NCI-H2196 (cell line): ENCODE measurements around the gene ATP8A2.
"Not testable (repeated sequence)": the region's sequence is repeated elsewhere in the genome, so short reads cannot be mapped to it uniquely, and the experiment has no call there.

ENCODE experiments used
- DNase-seq: peaks from one replicate; lab custom pipeline; 2025; ENCODE audit not compliant: unreplicated experiment; lab: John Stamatoyannopoulos, UW

Gene ATP8A2

DNA sequence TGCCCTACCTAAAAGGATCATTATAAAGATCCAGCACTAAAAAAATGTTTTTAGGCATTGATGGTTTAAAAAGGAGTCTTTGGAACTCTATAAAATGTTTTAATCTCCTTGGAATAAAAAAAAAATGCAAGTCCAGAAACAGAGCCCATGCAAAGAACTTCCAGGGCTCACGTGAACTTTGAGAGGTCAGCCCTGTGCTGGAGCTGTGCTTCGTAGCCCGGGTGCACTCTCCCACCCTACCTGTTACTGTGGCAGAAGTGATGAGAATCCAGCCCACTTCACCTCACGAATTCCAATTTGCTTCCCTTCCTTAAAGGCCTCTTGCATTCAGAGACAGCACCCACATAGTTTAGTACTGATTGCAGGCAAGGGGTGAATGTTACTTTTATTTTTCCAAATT lies 412.3 kb downstream of the ATP8A2 start:
- DNase-seq, result no peak

DNA sequence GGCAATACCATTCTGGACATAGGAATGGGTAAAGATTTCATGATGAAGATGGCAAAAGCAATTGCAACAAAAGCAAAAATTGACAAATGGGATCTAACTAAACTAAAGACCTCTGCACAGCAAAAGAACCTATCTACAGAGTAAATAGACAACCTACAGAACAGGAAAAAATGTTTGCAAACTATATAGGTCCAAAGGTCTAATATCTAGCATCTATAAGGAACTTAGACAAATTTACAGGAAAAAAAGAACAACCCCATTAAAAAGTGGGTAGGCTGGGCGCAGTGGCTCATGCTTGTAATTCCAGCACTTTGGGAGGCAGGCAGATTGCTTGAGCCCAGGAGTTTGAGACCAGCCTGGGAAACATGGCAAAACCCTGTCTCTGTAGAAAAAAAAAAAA lies 418.4 kb downstream of the ATP8A2 start:
- not testable (repeated sequence) for DNase-seq

DNA sequence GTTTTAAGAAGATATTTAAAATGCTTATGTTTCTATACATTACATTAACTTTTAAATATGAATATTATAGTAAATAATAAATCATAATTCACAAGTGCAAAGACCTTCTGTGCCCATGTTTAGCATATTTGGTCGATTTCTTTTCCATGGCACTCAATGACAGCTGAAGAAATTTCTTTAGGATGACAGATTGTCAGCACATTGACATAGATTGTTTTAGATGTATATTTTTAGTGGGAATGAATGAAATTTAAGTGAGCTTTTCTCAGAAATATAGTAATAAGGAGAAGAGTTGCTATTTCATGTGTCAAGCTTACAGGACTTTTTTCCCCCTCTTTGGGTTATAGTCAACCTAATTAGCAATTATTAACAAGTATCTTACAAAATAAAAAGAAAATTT lies 423.5 kb downstream of the ATP8A2 start:
- no peak for DNase-seq

DNA sequence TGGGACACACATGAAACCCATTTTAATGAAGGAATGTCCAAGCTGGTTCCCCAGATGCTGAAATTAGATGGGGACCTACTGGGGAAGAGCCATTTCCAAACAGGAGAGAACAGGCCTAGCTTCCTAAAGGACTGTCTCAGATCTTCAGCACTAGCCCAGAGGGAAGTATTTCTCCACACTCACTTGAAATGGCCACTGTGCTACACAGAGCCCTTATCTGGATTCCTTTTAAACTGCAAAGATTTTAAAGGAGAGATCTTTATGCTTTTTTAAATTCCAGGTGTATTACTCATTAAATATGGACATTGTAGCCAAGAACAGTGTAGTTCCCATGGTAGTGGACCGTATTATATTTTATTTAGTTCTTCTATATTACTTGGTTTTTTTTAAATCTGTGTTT lies 424.7 kb downstream of the ATP8A2 start:
- DNase-seq, result no peak

DNA sequence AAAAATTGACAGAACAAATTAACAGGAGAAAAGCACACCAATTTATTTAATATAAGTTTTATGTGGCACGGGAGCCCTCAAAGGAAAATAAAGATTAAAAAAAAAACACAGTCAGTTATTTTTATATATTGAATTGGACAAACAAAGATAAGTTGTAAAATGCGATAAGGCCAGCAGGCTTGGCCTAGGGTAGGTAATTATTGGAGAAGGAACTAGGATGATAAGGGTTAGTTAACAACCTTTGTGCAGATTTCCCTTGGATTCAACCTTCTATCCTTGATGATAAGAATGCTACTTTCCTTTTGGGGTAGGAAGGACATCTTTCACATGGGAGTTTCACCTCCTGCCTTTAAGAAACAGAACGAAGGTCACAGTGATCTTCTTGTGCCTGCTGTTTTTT lies 427.2 kb downstream of the ATP8A2 start:
- no peak for DNase-seq

DNA sequence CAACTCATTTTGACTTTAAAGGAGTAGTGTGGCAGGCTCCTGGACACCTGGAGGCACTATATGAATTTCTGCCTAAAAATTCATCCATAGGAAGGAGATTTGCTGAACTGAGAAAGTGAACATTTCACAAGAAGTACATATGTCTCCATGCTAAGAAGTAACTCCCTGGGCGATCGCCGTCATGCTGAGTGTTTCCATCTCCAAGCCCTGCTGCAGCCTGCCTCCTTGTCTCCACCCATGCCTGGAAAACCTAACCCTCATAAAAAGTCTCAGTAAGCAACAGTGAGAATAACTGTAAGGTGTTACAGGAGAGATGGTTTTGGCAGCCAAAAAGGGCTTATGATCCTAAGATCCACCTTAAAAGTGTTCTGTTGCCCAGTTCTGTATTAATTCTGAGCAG lies 428.7 kb downstream of the ATP8A2 start:
- DNase-seq, result no peak

DNA sequence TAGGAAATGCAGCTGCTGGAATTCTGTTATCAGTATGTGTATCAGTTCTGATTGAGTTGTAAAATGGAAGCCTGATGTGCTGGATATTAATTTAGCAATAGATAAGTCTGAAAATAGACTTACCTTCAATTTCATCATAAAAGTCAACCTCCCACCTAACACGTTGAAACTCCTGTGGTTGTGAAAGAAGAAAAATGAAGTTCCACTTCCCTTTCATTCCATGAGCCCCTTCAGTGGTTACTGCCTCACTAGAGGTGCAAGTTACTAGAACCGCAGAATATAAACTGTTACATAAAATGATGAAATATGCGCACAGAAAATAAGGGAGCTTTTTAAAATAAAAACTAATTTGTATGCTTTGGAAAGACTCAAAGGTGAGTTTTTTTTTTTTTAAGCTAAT lies 430.8 kb downstream of the ATP8A2 start:
- no peak for DNase-seq

DNA sequence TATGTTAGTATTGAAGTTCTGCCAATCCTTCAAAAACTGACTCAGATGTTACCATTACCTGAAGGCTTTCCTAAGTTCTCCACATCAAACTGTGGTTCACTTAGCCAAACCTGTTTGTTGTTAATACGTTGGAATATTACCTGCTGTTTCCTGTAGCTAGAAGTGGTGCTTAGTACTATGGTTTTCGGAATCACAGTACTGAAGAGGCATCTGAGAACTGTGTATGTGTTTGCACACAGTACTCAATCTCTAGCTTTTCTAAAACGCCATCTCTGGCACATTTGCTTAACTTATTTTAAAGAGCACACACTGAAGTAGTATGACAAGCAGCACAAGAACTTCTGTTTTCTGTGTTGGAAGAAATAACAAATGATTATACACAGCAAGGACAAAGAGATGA lies 431.9 kb downstream of the ATP8A2 start:
- no peak for DNase-seq

DNA sequence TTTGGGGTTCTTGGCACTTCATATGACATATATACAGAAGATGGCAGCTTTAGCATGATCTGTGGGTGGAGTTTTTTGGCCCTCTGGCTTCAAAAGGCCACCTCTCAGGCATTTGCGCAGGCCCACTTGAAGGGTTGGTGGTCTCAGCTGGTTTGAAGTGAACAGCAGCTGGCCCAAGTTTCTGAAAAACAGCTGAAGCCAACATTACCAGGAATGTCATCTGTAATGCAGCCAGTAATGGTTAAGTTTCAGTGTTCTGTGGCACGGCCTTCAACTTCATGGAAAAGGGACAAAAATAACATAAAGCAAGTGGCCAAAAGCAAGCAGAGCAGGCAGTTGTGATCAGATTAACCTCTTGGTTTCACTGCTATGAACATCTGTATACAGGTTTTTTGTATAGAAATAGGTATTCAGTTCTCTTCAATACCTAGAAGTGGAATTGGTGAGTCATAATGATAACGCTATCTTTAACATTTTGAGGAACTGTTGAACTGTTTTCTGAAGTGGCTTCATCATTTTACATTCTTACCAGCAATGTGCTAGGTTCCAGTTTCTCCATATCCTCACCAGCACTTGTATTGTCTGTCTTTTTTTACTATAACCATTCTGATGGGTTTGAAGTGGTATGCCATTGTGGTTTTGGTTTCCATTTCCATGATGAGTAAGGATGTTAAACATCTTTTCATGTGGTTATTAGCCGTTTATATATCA lies 434.6 kb downstream of the ATP8A2 start:
- peak; percentile 3 for DNase-seq

DNA sequence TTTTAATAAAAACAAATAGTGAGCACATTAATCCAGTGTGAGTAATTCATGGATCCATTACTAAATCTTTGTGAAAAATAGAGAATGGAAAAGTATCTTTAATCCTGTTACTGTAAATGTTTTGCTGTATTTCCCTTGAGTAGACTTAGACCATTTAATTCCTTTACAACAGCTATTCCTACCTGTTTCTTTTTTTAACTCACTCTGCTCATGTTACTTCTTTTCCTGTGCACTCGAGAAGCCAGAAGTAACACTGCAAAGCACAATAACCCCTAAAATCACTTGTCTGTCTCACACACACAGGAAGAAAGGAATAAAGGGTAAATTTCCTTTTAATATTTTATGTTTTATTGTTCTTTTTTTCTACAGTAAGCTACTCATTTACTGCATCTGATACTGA lies 435.8 kb downstream of the ATP8A2 start:
- no peak for DNase-seq

DNA sequence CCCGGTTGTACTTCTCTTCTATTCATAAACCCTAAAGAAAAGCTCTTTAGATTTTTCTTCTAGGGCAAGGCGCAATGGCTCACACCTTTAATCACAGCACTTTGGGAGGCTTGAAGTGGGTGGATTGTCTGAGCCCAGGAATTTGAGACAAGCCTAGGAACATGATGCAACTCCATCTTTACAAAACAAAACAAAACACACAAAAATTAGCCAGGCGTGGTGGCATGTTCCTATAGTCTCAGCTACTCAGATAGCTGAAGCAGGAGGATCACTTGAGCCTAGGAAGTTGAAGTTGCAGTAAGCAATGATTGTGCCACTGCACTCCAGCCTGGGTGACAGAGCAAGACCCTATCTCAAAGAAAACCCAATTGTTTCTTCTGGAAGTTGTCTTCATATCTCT lies 439.7 kb downstream of the ATP8A2 start:
- no peak for DNase-seq

DNA sequence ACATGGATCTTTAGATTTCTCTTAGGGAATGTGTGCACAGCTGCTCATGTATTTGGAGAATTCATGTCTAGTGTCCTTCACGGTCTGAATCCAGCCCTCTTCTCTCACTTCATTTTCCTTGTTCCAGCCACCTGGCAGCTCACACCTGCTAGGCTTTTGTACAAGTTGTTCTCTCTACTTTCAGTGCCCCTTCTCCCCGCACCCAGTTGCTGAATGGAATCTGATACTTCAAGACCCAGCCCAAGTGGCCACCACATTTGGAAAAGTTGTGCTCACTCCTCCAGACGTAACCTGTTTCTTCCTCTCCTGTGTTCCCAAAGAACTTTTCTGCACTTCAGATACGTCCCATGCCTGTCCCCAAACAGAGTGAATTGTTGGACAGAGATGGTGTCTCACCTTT lies 444.5 kb downstream of the ATP8A2 start:
- peak; percentile 10 for DNase-seq

DNA sequence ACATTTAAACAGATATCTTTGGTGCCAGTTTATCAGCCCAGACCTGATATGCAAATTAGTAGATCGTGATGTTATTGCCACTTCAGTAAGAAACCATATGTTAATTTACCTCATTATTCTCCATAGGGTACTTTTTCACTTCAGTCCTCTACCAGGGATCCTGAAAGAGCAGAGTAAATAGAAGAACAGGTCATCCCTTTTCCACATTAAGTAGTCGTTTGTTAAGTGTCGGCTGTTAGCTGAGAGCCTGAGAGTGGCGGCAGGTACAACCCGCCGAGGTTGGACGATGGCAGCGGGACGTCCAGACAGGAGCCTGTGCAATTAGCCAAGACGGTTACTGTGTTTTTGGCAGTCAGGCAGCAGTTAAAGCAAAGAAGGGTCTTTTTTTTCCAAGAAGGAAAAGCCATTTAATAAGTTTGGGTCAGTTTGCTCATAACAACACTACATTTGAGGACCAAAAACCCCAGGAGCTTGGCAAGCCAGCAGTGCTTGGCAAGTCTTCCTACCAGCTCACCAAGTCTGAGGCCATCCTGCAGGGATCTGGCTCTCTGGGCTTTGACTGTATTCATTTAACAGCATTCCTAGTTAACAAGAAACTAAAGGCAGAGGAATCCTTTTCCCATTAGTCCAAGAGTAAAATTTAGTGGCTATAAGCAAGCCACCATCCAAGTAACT lies 448.2 kb downstream of the ATP8A2 start:
- DNase-seq, result no peak

DNA sequence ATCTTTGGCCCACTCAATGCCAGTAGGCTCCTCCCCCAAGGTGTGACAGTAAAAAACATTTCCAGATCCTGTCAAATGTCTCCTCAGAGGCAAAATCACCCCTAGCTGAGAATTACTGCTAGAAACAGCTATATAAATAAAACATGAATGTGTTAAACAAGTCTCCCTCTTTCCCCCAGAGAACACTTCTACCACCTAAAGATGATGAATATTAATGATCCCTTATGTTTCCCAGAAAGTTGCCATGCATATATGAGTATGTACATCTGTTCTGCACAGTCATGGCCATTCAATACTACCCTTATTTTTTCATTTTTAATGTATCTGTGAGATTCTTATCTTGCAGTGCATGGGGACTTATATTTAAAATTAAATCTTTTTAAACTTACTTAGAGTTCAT lies 450.0 kb downstream of the ATP8A2 start:
- DNase-seq, result no peak

DNA sequence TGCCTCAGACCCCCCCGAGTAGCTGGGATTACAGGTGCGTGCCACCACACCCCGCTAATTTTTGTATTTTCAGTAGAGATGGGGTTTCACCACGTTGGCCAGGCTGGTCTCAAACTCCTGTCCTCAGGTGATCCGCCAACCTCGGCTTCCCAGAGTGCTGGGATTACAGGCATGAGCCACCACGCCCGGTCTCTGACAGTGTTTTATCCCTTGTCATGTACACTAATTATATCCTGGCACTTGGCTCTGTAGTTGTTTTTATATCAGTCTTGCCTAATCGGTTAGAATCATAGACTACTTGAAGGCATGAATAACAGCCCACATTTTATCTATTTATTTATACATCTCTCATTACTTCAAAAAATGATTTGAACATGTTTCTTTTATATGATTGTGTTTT lies 455.4 kb downstream of the ATP8A2 start:
- not testable (repeated sequence) for DNase-seq

DNA sequence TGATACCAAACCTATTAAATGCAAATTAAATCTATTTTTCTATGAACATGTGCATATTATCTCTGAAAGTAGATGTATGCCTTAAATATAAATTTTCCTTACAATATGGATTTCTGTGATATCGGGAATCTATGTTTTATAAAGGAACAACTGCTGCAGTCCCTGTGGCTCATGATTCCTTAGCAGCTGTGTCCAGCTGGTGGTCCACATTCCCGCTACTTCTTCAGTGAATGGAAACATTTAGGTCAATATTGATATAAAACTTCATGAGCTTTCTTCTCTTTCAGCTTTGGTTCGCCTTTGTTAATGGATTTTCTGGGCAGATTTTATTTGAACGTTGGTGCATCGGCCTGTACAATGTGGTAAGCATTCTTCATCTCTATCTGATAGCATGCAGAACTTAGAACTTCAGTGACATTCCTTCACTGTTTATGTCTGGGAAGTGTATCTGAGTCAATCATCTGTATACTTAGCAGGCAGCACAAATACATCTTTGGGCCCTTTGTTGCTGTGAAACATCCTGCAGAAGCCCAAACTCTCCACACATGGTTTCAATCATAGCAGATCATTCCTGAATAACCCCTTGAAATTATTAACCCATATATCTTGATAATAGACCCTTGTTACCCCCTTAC lies 456.2 kb downstream of the ATP8A2 start:
- no peak for DNase-seq

DNA sequence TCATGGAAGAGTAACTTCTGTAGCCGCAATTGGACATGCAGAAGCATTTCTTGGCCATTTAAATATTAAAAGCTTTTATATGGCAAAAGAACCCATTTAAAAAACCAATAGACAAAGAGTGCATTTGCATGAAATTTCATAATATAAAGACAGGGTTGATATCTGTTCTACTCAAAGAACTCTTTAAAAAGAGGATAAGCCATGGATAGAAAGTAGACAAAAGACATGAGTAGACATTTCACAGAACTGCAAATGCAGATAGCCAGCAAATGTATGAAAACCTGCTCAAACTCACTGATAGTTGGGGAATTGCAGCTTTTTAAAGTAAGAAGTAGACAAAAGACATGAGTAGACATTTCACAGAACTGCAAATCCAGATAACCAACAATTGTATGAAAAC lies 462.0 kb downstream of the ATP8A2 start:
- DNase-seq, result no peak

DNA sequence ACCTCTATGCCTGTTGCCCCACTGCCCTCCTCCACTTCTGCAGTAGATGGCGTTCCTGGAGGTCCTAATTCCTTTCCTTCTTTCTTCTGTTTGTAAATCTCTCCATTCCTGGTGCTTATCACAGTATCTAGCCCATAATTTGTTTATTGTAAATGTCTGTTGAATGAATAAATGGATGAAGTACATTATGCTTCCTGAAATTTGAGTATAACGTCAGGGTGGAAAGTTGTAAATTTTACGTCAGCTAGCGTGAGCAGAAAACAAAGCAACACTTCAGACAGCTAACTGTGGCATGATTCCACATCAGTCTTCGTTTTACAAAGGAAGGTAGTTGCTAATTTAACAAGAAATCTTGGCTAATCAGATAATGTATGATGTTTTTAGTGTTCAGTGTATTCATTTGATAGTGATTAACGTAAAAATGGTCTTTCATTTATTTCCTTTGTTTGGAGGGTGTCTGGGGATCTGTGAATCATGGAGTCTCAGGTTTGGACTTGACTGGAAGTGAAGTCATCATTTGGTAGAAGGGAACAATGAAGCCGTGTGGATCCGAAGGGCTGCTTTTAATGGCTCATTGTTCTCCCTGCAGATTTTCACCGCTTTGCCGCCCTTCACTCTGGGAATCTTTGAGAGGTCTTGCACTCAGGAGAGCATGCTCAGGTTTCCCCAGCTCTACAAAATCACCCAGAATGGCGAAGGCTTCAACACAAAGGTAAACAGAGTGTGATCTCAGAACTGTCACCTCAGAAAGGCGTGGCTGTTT lies 465.0 kb downstream of the ATP8A2 start:
- no peak for DNase-seq

DNA sequence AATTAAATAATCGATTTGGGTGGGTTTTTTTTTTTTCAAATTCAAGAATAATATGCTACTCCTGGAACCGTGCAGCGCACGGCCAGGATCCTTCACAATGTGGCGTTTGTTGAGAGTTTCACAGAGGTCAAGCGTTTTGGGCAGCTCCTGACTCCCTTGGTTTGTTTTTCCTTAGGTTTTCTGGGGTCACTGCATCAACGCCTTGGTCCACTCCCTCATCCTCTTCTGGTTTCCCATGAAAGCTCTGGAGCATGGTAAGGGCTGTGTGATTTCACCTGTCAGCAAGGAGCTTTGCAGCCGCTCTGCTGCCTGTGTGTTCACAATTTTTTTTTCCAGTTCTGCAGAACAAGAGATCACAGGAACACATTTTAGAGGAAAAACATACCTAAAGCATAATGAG lies 467.6 kb downstream of the ATP8A2 start:
- no peak for DNase-seq

DNA sequence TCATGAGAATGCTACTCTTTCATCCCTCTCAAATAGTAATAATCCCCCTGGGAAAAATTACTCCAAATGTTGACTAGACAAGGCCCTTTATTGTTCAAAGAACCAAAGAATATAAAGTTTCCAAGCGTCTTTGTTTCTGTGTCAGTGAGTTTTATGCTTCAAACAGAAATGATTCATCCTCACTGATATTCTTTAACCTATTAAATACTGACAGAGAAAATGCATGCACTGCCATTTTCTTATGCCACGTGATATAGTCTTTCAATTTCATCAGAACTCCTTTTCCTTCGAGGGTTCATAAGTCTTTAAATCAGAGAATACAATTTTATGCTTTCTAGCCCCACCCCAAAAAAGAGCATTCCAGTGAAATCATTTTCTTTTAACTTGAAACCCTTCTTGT lies 468.5 kb downstream of the ATP8A2 start:
- no peak for DNase-seq

DNA sequence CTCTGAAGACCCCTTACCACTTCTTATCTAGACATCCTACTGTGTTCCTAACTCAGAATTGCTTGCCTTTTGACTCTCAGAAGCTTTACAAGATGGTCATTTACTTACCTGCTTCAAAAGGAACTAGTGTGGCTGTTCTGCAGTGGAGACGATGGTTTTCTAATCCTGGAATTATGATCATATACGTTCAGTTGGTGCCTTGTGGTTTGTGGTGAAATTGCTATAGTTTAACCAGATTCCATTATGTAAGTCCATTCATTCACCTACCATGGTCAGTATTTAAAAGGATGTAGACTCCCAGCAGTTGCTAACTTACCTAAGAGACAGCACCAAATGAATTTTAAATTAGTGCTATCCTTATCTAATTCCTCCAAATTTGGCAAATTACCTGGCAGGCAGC lies 469.2 kb downstream of the ATP8A2 start:
- DNase-seq, result no peak

DNA sequence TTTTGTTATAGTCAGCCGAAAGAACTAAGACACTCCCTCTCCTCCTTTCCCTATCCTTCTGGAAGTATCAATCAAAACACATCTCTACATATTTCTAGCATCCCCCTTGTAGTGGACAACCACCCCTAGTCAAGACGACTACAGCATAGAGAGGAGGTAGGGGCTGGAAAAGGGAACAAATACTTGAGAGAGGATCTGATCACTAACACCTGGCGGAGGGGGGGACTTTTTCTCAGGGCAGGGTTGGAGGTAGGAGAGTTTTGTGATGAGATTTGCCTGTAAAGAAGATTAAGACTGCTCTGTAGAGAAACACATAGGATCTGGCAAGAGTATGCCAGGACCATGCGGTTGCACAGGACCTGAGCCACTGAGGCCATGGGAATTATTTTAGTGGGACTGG lies 471.9 kb downstream of the ATP8A2 start:
- DNase-seq, result no peak
